HG03135 (cell line): ENCODE measurements around the gene DNAJC16.
"Not testable (repeated sequence)": the region's sequence is repeated elsewhere in the genome, so short reads cannot be mapped to it uniquely, and the experiment has no call there.

ENCODE experiments used
- ATAC-seq: cut with Tn5 transposase; IDR thresholded peaks from one replicate; pipeline ENCODE4 v1.9.1; 2021; ENCODE audit warnings: mild to moderate bottlenecking, moderate library complexity; ENCODE audit not compliant: unreplicated experiment

The DNAJC16 gene

DNA sequence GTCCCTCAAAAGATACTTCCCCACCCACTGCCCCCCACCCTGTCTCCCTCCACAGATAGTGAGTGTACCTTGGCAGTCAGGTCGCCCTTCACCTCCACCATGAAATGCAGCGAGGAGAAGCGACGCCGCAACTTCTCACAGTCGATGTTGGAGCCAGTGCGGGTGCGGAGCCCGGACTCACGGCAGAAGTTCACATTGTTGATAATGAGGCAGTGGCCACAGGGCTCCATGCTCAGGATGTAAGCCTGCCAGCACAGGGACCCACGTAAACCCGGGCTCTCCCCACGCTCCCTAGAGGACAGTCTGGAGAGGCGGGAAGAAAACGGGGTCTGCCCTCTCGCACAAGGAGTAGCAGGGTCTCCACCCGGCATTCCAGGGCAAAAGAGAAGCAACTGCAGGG is 19.8 kb upstream of the DNAJC16 start:
- no peak for ATAC-seq

DNA sequence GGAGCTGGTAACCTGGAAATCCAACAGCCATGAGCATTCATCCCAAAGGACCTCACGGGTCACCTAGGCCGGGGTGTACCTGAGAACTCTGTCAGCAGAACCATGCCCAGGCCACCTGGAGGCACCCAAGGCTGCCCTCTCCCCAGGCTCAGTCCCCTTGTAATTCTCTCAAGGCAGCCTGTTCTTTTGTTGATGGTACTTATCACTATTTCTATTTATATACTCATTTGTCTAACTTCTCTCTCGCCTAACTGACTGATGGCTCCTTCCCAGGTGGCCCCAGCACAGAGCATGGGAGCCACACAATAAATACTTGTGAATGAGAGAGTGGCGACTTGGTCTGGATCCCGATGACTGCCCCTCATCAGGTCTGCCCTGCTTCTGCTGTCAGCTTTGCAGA is 19.4 kb upstream of the DNAJC16 start:
- ATAC-seq: no peak

DNA sequence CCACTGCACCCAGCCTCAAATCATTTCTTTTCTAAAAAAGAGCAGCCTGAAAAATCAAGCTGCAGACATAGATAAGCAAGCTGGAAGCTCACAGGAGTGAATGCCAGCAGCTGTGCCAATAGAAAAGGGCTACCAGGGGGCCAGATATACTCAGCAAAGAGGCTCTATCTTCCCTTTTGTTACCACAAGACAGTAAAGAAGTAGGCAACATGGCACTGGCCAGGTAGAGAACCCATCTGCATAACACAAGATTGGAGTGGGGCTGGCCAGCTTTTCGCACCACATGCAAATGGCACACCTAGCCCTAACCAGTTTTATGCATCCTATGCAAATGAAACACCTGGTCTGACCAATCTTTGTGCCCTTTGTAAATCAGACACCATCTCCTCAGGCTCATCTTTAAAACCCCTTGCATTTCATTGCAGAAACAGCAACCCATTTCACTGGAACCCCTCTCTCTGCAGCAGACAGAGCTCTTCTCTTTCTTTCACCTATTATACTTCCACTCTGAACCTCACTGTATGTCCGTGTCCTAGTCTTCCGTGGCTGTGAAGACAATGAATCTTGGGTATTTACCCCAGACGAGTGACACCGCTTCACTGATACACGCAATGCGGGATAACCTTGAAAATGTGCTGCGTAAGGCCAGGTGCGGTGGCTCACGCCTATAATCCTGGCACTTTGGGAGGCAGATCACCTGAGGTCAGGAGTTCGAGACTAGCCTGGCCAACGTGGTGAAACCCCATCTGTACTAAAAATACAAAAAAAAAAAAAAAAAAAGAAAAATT is 17.8 kb upstream of the DNAJC16 start:
- ATAC-seq: no peak

- ATAC-seq: no peak
Observed at GRCh38 chr1:15509586-15509985, 17.1 kb upstream of the DNAJC16 start.

- no peak for ATAC-seq
Observed at GRCh38 chr1:15510611-15511405, 15.8 kb upstream of the DNAJC16 start.

- ATAC-seq: no peak
Observed at GRCh38 chr1:15513192-15513591, 13.5 kb upstream of the DNAJC16 start.

GRCh38 chr1:15513919-15514318 is 12.7 kb upstream of the DNAJC16 start:
- ATAC-seq: no peak

- ATAC-seq: not testable (repeated sequence)
Observed at GRCh38 chr1:15514557-15514956, 12.1 kb upstream of the DNAJC16 start.

- ATAC-seq: no peak
Observed at GRCh38 chr1:15515022-15515663, 11.5 kb upstream of the DNAJC16 start.

GRCh38 chr1:15519625-15520024 is 7.0 kb upstream of the DNAJC16 start:
- no peak for ATAC-seq

GRCh38 chr1:15521206-15521906 is 5.3 kb upstream of the DNAJC16 start:
- ATAC-seq: not testable (repeated sequence)

- ATAC-seq: no peak
Observed at GRCh38 chr1:15522551-15522950, 4.1 kb upstream of the DNAJC16 start.

- no peak for ATAC-seq
Observed at GRCh38 chr1:15523104-15524020, 3.3 kb upstream of the DNAJC16 start.

- no peak for ATAC-seq
Observed at GRCh38 chr1:15524021-15524282, 2.7 kb upstream of the DNAJC16 start, which contains the start of gene CASP9. Gene CASP9 (minus strand): TSS chr1:15524215. CDS start chr1:15524200, 15 bp downstream.

- ATAC-seq: peak; percentile 45
Observed at GRCh38 chr1:15524283-15525049, 2.2 kb upstream of the DNAJC16 start.

- ATAC-seq: no peak
Observed at GRCh38 chr1:15525050-15526020, 1.3 kb upstream of the DNAJC16 start.

DNA sequence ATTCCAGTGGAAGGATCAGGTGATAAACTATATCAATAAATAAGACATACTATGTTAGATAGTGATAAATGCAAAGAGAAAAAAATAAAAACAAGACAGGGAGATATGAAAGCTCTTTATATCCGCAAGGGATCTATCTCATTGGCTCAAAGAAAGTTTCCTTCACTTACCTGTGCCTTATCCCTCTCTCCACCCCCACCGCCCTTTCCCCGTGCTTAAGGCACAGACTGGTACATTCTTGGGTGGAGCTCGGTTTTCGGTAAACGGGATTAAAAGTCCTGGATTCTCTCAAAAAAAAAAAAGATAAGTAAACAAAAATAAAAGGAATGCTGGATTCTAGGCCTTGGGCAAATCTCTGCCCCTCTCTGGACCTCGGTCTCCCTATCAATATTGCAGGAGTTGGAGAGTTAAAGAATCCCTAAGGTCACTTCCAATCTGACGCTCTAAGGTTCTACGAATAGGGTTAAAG is 593 bp upstream of the DNAJC16 start:
- no peak for ATAC-seq

DNA sequence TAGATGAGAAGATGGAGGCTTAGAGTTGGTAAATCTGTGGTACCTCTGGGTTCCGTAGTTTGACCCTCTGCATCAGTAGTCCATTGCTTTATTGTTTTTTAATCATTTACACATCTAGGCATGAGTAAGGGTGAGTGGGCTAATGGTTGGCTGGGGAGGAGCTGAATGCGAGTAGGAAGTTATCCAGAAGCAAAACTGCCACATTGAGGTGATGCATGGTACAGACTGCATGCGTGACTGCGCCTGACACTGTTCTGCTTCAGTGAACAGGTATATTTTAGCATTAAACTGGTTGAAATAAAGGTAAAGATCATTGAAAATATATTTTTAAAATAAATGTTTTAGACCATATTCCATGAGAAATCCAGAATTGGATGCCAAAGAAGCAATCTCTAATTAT is 4.4 kb downstream of the DNAJC16 start:
- ATAC-seq: no peak
